ENCODE results near the gene ARHGAP31.

DNA sequence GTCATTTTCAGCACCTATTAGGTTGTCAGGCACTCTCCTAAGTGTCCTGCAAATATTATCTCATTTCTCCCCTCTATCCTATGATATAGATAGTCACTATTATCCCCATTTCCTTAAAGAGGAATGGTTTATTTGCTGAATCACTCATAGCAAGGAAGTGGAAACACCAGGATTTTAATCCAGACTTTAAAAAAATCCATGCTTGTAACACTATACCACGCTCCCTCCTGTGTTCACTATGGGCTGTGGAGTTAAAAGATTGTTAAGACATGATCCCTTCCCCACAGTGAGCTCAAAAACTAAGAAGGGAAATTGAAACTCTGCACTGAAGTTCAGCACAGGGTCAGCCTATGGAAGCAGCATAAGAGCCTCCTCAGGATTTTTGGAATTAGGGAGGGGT is 109.0 kb downstream of the ARHGAP31 start:
- TF ChIP-seq POLR2AphosphoS5 (IDR thresholded peaks at IDR 0.05; ENCODE audit: low read depth) (no peak), EZH2 (IDR thresholded peaks at IDR 0.05; ENCODE audit: low read depth, unreplicated experiment) (no peak), EZH2phosphoT487 (IDR thresholded peaks at IDR 0.05; ENCODE audit: unreplicated experiment) (no peak), JUNB (IDR thresholded peaks at IDR 0.05; ENCODE audit: unreplicated experiment) (no peak), STAT1 (IDR thresholded peaks at IDR 0.05; ENCODE audit: unreplicated experiment) (no peak), NANOG (IDR thresholded peaks at IDR 0.05; ENCODE audit: borderline replicate concordance) (no peak), CREB1 (CRISPR knock-in tag; IDR thresholded peaks at IDR 0.05; ENCODE audit: low read depth) (no peak), ZNF331 (CRISPR knock-in tag; IDR thresholded peaks at IDR 0.05; ENCODE audit: low read depth) (no peak)
- TF ChIP-seq, protein P1, sequence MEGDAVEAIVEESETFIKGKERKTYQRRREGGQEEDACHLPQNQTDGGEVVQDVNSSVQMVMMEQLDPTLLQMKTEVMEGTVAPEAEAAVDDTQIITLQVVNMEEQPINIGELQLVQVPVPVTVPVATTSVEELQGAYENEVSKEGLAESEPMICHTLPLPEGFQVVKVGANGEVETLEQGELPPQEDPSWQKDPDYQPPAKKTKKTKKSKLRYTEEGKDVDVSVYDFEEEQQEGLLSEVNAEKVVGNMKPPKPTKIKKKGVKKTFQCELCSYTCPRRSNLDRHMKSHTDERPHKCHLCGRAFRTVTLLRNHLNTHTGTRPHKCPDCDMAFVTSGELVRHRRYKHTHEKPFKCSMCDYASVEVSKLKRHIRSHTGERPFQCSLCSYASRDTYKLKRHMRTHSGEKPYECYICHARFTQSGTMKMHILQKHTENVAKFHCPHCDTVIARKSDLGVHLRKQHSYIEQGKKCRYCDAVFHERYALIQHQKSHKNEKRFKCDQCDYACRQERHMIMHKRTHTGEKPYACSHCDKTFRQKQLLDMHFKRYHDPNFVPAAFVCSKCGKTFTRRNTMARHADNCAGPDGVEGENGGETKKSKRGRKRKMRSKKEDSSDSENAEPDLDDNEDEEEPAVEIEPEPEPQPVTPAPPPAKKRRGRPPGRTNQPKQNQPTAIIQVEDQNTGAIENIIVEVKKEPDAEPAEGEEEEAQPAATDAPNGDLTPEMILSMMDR (conservative IDR thresholded peaks at IDR 0.05; ENCODE audit: low read depth in 2 of 2), result no peak
- TF ChIP-seq, protein P2, sequence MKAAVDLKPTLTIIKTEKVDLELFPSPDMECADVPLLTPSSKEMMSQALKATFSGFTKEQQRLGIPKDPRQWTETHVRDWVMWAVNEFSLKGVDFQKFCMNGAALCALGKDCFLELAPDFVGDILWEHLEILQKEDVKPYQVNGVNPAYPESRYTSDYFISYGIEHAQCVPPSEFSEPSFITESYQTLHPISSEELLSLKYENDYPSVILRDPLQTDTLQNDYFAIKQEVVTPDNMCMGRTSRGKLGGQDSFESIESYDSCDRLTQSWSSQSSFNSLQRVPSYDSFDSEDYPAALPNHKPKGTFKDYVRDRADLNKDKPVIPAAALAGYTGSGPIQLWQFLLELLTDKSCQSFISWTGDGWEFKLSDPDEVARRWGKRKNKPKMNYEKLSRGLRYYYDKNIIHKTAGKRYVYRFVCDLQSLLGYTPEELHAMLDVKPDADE (IDR thresholded peaks at IDR 0.05), result no peak
- TF ChIP-seq, protein P3, sequence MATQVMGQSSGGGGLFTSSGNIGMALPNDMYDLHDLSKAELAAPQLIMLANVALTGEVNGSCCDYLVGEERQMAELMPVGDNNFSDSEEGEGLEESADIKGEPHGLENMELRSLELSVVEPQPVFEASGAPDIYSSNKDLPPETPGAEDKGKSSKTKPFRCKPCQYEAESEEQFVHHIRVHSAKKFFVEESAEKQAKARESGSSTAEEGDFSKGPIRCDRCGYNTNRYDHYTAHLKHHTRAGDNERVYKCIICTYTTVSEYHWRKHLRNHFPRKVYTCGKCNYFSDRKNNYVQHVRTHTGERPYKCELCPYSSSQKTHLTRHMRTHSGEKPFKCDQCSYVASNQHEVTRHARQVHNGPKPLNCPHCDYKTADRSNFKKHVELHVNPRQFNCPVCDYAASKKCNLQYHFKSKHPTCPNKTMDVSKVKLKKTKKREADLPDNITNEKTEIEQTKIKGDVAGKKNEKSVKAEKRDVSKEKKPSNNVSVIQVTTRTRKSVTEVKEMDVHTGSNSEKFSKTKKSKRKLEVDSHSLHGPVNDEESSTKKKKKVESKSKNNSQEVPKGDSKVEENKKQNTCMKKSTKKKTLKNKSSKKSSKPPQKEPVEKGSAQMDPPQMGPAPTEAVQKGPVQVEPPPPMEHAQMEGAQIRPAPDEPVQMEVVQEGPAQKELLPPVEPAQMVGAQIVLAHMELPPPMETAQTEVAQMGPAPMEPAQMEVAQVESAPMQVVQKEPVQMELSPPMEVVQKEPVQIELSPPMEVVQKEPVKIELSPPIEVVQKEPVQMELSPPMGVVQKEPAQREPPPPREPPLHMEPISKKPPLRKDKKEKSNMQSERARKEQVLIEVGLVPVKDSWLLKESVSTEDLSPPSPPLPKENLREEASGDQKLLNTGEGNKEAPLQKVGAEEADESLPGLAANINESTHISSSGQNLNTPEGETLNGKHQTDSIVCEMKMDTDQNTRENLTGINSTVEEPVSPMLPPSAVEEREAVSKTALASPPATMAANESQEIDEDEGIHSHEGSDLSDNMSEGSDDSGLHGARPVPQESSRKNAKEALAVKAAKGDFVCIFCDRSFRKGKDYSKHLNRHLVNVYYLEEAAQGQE (IDR thresholded peaks at IDR 0.05; ENCODE audit: unreplicated experiment), result no peak
- TF ChIP-seq, protein P4, sequence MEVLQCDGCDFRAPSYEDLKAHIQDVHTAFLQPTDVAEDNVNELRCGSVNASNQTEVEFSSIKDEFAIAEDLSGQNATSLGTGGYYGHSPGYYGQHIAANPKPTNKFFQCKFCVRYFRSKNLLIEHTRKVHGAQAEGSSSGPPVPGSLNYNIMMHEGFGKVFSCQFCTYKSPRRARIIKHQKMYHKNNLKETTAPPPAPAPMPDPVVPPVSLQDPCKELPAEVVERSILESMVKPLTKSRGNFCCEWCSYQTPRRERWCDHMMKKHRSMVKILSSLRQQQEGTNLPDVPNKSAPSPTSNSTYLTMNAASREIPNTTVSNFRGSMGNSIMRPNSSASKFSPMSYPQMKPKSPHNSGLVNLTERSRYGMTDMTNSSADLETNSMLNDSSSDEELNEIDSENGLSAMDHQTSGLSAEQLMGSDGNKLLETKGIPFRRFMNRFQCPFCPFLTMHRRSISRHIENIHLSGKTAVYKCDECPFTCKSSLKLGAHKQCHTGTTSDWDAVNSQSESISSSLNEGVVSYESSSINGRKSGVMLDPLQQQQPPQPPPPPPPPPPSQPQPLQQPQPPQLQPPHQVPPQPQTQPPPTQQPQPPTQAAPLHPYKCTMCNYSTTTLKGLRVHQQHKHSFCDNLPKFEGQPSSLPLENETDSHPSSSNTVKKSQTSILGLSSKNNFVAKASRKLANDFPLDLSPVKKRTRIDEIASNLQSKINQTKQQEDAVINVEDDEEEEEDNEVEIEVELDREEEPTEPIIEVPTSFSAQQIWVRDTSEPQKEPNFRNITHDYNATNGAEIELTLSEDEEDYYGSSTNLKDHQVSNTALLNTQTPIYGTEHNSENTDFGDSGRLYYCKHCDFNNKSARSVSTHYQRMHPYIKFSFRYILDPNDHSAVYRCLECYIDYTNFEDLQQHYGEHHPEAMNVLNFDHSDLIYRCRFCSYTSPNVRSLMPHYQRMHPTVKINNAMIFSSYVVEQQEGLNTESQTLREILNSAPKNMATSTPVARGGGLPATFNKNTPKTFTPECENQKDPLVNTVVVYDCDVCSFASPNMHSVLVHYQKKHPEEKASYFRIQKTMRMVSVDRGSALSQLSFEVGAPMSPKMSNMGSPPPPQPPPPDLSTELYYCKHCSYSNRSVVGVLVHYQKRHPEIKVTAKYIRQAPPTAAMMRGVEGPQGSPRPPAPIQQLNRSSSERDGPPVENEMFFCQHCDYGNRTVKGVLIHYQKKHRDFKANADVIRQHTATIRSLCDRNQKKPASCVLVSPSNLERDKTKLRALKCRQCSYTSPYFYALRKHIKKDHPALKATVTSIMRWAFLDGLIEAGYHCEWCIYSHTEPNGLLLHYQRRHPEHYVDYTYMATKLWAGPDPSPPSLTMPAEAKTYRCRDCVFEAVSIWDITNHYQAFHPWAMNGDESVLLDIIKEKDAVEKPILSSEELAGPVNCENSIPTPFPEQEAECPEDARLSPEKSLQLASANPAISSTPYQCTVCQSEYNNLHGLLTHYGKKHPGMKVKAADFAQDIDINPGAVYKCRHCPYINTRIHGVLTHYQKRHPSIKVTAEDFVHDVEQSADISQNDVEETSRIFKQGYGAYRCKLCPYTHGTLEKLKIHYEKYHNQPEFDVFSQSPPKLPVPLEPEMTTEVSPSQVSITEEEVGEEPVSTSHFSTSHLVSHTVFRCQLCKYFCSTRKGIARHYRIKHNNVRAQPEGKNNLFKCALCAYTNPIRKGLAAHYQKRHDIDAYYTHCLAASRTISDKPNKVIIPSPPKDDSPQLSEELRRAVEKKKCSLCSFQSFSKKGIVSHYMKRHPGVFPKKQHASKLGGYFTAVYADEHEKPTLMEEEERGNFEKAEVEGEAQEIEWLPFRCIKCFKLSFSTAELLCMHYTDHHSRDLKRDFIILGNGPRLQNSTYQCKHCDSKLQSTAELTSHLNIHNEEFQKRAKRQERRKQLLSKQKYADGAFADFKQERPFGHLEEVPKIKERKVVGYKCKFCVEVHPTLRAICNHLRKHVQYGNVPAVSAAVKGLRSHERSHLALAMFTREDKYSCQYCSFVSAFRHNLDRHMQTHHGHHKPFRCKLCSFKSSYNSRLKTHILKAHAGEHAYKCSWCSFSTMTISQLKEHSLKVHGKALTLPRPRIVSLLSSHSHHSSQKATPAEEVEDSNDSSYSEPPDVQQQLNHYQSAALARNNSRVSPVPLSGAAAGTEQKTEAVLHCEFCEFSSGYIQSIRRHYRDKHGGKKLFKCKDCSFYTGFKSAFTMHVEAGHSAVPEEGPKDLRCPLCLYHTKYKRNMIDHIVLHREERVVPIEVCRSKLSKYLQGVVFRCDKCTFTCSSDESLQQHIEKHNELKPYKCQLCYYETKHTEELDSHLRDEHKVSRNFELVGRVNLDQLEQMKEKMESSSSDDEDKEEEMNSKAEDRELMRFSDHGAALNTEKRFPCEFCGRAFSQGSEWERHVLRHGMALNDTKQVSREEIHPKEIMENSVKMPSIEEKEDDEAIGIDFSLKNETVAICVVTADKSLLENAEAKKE (CRISPR knock-in tag; IDR thresholded peaks at IDR 0.05), result no peak

Data from GM23338 (cell line).